Measurements from ENCODE around the gene KLKB1.

The KLKB1 gene

DNA sequence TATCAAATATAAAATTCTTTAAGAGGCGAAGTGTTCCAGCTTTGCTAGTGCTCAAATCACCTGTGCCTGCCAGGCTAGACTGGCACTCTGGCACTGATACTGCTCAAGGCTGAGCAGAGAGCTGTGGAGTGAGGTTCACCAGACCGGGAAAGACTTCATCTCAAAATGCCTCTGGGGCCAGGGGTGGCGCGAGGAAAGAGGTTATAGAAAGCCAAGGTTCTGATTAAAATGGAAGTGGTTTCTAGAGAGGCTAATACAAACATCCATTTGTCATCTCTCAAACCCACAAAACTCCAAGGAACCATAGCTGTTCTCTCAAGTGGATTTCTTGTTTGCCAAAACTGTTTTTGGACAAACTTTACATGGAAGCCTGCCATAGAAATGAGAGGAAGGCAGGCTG is 80.2 kb downstream of the KLKB1 start:
- no peak for TF ChIP-seq CTCF (conservative IDR thresholded peaks at IDR 0.05)
- no peak overlapping the region for H3K27ac ChIP-seq

DNA sequence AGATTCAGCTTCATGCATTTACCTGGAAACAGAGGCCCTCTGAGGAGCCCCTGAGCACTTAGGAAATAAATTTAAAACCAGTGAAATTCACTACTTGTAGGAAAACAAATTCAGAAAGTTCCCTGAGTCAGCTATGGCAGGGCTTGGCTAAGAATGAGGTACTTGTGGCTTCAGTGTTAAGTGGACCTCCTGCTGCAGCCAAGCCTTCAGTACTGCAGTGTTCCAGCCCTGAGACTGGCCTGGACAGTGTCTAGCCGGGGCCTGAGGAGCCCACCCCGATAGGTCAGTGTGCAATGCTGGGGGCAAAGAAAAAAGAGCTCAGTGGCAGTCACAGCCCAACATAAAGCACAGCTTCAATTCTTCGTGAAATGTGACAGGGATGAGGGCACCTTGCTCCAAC is 80.6 kb downstream of the KLKB1 start:
- TF ChIP-seq CTCF (conservative IDR thresholded peaks at IDR 0.05): no peak
- no peak overlapping the region for H3K27ac ChIP-seq
